Measurements from ENCODE around the gene ACSF2.
"Not testable (repeated sequence)": the region's sequence is repeated elsewhere in the genome, so short reads cannot be mapped to it uniquely, and the experiment has no call there.

The ACSF2 gene

DNA sequence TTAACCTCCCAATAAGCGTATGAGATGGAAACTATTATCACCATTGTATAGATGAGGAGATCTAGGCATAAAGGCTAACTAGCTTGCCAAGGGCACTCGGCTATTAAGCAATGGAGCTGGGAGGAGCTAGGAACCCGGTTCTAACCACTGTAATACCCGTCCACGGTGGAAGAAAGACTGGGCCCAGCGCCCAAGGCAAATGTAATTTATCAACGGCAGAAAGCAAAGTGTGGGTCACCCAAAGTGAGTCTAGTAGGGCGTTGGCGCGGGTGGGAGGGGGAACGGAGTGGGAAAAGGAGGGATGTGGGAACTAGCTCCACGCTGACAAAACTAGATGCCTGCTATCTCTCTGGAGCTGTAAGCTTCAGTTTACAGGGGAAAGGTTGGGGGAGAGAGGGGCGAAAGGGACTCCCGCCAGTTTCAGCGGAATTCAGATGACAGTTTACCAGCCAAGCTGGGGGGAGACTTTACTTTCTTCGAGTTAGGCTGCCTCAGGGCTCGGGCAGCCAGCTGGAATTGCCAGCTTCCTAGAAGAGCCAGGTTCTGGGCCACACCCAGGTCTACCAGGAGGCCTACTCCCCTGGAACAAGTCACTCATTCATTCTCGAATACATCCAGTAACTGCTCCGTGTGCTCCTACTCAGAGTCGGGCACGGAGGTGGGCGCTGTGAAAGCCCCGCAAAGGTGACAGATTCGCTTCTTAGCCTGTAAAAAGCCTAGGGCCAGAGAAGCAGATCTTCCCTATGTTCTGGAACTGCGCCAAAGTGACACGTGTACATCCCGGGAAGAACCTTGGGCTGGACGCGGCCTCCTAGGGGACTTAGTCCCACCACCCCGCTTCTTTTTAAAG, 29.5 kb upstream of the ACSF2 start:
- H3K27me3 ChIP-seq (ENCODE audit: insufficient read depth, poor library complexity, severe bottlenecking): no peaks in the 10 kb centered on the region
- DNase-seq (ENCODE audit: low read depth in 1 of 2, low spot score in 1 of 2): peak in 1 of 2 experiments; percentile 71
- H3K27ac ChIP-seq (replicated peaks): peak overlapping the region; percentile 86
- H3K4me3 ChIP-seq (replicated peaks; ENCODE audit: insufficient read depth, low read length): peak overlapping the region; percentile 97
- TF ChIP-seq, protein P1, sequence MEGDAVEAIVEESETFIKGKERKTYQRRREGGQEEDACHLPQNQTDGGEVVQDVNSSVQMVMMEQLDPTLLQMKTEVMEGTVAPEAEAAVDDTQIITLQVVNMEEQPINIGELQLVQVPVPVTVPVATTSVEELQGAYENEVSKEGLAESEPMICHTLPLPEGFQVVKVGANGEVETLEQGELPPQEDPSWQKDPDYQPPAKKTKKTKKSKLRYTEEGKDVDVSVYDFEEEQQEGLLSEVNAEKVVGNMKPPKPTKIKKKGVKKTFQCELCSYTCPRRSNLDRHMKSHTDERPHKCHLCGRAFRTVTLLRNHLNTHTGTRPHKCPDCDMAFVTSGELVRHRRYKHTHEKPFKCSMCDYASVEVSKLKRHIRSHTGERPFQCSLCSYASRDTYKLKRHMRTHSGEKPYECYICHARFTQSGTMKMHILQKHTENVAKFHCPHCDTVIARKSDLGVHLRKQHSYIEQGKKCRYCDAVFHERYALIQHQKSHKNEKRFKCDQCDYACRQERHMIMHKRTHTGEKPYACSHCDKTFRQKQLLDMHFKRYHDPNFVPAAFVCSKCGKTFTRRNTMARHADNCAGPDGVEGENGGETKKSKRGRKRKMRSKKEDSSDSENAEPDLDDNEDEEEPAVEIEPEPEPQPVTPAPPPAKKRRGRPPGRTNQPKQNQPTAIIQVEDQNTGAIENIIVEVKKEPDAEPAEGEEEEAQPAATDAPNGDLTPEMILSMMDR (IDR thresholded peaks at IDR 0.05; ENCODE audit: insufficient read depth, low read length): no peak
- TF ChIP-seq SPI1 (IDR thresholded peaks at IDR 0.05; ENCODE audit: borderline replicate concordance, low read depth) (no peak), GABPA (IDR thresholded peaks at IDR 0.05; ENCODE audit: low read depth) (no peak), POLR2AphosphoS5 (IDR thresholded peaks at IDR 0.05; ENCODE audit: low read depth) (no peak)
- TF ChIP-seq, protein P2, sequence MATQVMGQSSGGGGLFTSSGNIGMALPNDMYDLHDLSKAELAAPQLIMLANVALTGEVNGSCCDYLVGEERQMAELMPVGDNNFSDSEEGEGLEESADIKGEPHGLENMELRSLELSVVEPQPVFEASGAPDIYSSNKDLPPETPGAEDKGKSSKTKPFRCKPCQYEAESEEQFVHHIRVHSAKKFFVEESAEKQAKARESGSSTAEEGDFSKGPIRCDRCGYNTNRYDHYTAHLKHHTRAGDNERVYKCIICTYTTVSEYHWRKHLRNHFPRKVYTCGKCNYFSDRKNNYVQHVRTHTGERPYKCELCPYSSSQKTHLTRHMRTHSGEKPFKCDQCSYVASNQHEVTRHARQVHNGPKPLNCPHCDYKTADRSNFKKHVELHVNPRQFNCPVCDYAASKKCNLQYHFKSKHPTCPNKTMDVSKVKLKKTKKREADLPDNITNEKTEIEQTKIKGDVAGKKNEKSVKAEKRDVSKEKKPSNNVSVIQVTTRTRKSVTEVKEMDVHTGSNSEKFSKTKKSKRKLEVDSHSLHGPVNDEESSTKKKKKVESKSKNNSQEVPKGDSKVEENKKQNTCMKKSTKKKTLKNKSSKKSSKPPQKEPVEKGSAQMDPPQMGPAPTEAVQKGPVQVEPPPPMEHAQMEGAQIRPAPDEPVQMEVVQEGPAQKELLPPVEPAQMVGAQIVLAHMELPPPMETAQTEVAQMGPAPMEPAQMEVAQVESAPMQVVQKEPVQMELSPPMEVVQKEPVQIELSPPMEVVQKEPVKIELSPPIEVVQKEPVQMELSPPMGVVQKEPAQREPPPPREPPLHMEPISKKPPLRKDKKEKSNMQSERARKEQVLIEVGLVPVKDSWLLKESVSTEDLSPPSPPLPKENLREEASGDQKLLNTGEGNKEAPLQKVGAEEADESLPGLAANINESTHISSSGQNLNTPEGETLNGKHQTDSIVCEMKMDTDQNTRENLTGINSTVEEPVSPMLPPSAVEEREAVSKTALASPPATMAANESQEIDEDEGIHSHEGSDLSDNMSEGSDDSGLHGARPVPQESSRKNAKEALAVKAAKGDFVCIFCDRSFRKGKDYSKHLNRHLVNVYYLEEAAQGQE (IDR thresholded peaks at IDR 0.05; ENCODE audit: insufficient replicate concordance, low read depth): no peak

DNA sequence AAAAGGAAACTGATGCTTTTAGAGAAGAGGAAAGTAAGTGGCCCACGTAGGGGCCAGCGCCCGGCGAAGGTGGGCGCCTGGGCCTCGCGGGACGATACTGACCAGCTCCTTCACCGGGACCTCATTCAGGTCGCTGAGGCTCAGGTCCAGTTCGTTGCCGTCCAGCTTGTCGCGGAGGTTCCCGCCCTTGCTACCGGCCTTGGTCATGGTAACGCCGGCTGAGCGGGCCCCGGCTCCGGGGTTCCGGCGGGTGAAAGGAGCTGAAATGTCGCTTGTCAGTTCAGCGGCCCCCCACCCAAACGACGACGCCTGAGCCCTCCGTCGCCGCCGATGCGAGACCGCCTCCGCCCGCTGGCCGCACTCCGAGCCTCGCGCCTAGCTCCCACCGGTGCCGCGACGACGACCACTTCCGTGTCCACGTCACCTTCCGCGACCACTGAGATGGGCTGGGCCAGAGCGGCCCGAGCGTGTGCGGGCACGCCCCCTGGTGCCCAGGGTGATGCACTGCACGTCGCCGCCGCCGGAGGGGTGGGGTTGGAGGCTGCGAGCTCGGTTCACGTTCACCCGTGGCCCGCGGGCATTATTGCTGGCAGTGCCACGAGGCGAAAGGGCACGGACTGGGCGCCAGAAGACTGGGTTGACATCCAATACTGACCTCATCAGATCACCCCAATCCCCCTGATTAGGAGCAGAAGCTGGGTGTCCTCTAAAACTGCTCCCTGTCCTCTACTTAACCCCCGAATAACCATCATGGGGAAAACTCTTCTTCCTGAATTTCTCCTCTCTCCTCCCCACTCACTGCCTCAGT, 28.7 kb upstream of the ACSF2 start, which contains the start of gene LRRC59:
LRRC59 (minus strand) TSS at position 413 of the 808 bp plus-strand sequence; CDS start at position 207, 206 bp downstream.
- H3K27ac ChIP-seq (replicated peaks): peak within 1 kb of the TSS; percentile 86
- H3K27me3 ChIP-seq (ENCODE audit: insufficient read depth, poor library complexity, severe bottlenecking): no peaks in the 10 kb centered on the region
- DNase-seq (ENCODE audit: low read depth in 1 of 2, low spot score in 1 of 2): peak; percentile 83 to 90
- TF ChIP-seq, protein P2 (IDR thresholded peaks at IDR 0.05; ENCODE audit: insufficient replicate concordance, low read depth): no peak
- TF ChIP-seq GABPA (IDR thresholded peaks at IDR 0.05; ENCODE audit: low read depth): no peak
- TF ChIP-seq SPI1 (IDR thresholded peaks at IDR 0.05; ENCODE audit: borderline replicate concordance, low read depth): no peak
- TF ChIP-seq, protein P1 (IDR thresholded peaks at IDR 0.05; ENCODE audit: insufficient read depth, low read length): peak; percentile 93
- TF ChIP-seq POLR2AphosphoS5 (IDR thresholded peaks at IDR 0.05; ENCODE audit: low read depth): peak; percentile 96
- peak within 1 kb of the TSS; percentile 97 for H3K4me3 ChIP-seq (replicated peaks; ENCODE audit: insufficient read depth, low read length)

DNA sequence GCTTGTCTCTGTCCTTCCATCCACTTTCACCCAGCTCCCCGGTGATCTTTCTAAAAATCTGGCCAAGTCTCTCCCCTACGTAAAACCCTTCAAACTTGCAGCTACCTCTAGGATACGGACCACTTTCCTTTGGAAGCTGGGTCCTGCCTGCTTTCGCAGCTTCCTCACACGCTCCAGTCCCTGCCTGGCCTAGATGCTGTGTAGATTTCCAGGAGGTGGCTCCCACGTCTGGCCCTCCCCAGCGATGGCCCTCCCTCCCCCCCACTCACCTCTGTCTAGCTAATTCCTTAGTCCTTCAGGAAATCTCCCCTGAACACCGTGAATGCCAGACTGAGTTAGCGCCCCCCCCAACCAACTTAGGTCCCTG, 28.1 kb upstream of the ACSF2 start:
- Histone ChIP-seq H3K27me3 (ENCODE audit: insufficient read depth, poor library complexity, severe bottlenecking) (no peaks in the 10 kb centered on the region), H3K27ac (replicated peaks) (no peak overlapping the region), H3K4me3 (replicated peaks; ENCODE audit: insufficient read depth, low read length) (no peak overlapping the region)
- TF ChIP-seq POLR2AphosphoS5 (IDR thresholded peaks at IDR 0.05; ENCODE audit: low read depth): no peak
- no peak for DNase-seq (ENCODE audit: low read depth in 1 of 2, low spot score in 1 of 2)

DNA sequence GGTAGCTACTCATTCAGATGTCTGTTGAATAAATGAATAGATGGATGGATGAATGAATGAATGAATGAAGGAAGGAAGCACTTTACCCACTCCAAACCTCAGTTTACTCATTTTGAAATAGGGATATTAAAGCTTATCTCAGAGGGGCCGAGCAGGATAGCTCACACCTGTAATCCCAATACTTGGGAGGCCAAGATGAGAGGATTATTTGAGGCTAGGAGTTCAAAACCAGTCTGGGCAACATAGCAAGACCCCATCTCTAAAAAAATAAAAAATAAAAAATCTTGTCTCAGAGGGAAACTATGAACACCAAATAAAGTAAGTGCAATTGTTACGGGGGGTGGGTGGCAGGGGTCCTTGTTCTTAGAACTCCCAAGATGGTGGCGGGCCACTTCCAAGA, 27.3 kb upstream of the ACSF2 start:
- H3K4me3 ChIP-seq (replicated peaks; ENCODE audit: insufficient read depth, low read length); H3K27ac ChIP-seq (replicated peaks); DNase-seq (ENCODE audit: low read depth in 1 of 2, low spot score in 1 of 2); H3K27me3 ChIP-seq (ENCODE audit: insufficient read depth, poor library complexity, severe bottlenecking): not testable (repeated sequence)

DNA sequence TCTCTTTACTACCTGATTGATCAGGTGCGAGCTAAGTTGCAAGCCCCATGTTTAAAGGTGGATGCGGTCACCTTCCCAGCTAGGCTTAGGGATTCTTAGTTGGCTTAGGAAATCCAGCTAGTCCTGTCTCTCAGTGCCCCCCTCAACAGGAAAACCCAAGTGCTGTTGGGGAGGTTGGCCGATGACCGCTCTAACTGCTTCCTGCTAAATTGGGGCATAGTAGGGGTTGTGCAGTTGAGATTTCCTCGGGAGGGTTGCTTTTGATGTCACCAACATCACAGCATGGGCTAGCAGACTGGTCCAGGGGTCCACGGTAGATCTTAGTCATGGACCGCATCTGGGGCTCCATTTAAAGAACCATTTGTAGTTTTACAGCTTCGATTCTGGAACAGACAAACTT, 26.4 kb upstream of the ACSF2 start:
- DNase-seq (ENCODE audit: low read depth in 1 of 2, low spot score in 1 of 2); H3K27me3 ChIP-seq (ENCODE audit: insufficient read depth, poor library complexity, severe bottlenecking); H3K27ac ChIP-seq (replicated peaks); H3K4me3 ChIP-seq (replicated peaks; ENCODE audit: insufficient read depth, low read length): not testable (repeated sequence)

DNA sequence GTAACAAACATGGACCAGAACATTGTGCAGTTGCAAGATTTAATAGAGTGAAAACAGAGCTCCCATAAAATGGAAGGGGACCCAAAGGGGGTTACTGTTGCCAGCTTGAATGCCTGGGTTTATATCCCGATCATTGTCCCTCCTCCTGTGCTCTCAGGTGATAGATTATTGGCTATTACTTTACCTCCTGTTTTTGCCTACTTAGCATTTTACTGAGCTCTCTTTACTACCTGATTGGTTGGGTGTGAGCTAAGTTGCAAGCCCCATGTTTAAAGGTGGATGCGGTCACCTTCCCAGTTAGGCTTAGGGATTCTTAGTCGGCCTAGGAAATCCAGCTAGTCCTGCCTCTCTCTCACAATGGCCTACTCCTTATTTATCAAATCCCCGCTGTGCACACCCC, 20.7 kb upstream of the ACSF2 start:
- DNase-seq (ENCODE audit: low read depth in 1 of 2, low spot score in 1 of 2); H3K27me3 ChIP-seq (ENCODE audit: insufficient read depth, poor library complexity, severe bottlenecking); H3K4me3 ChIP-seq (replicated peaks; ENCODE audit: insufficient read depth, low read length); H3K27ac ChIP-seq (replicated peaks): not testable (repeated sequence)
